ENCODE results near the gene HDC.

GRCh38 chr15:50265620-50266019, at the start of gene HDC:
- TF ChIP-seq CTCF (IDR thresholded peaks at IDR 0.05) (no peak), POLR2A (IDR thresholded peaks at IDR 0.05) (no peak), EP300 (IDR thresholded peaks at IDR 0.05) (no peak)

Data from tibial nerve (tissue), 4 donors.